OCI-LY1 (cell line): Measurements from ENCODE around the gene GMPPA.

ENCODE experiments used
- EZH2 ChIP-seq: fragments of 200-600 bp; sonication (generic), shearing (Covaris generic); IDR thresholded peaks from 2 replicates; pipeline ENCODE4 v1.8.0; 2017; ENCODE audit warnings: borderline replicate concordance, mixed run types, mild to moderate bottlenecking, antibody characterized with exemption, low read length, moderate library complexity, mixed read lengths
- TF ChIP-seq, protein P1 (sequence below): fragments of 200-600 bp; sonication (generic), shearing (Covaris generic); IDR thresholded peaks from 2 replicates; pipeline ENCODE4 v1.5.1; 2017; ENCODE audit warnings: mild to moderate bottlenecking, antibody characterized with exemption, low read length, moderate library complexity, mixed read lengths

DNA sequence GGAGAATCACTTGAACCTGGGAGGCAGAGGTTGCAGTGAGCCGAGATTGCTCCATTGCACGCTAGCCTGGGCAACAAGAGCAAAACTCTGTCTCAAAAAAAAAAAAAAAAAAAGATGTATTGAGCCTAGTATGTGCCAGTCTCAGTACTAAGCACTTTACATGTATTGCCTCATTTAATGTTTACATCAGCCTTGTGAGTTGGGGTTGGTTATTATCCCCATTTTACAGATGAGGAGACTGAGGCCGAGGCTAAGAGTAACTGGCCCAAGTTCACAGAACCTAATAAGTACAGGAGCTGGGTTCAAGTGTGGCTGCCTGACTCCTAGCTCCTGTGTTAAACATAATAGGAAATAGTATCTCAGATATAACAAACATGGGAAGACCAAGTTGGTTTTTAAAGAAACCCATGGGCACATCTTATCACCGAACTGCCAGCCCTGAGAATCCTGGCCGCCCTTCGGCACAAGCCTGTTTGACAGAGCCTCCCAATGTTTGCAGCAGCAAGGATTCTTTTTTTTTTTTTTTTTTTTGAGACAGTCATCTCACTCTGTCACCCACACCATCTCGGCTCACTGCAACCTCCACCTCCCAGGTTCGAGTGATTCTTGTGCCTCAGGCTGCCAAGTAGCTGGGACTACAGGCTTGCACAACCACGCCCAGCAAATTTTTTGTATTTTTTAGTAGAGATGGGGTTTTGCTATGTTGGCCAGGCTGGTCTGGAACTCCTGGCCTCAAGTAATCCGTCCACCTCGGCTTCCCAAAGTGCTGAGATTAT is 24.2 kb upstream of the GMPPA start:
- TF ChIP-seq, protein P1, sequence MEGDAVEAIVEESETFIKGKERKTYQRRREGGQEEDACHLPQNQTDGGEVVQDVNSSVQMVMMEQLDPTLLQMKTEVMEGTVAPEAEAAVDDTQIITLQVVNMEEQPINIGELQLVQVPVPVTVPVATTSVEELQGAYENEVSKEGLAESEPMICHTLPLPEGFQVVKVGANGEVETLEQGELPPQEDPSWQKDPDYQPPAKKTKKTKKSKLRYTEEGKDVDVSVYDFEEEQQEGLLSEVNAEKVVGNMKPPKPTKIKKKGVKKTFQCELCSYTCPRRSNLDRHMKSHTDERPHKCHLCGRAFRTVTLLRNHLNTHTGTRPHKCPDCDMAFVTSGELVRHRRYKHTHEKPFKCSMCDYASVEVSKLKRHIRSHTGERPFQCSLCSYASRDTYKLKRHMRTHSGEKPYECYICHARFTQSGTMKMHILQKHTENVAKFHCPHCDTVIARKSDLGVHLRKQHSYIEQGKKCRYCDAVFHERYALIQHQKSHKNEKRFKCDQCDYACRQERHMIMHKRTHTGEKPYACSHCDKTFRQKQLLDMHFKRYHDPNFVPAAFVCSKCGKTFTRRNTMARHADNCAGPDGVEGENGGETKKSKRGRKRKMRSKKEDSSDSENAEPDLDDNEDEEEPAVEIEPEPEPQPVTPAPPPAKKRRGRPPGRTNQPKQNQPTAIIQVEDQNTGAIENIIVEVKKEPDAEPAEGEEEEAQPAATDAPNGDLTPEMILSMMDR = no peak
- no peak for TF ChIP-seq EZH2
